ENCODE measurements around the gene PHTF2.
A peak's percentile ranks its signal among the peaks of the same experiment; 100 is the strongest.

Gene PHTF2

DNA sequence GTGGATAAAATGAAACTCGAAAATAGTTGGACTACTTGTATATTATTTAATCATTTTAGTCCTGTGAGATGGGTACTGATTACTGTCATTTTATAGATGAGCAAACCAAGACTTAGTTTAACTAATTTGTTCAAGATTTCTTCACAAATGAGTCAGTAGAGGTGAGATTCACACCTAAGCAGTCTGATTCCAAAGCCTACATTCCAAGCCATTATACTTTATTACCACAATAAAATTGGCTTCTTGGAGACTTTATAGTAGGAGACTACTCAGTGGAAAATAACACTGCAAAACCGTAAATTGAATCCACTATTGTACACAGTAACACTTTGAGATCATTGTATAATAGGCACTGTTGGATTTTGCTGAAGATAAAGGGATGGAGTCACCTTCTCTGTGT lies 2.2 kb downstream of the PHTF2 start:
- no peaks in the 10 kb centered on the region for H3K27me3 Mint-ChIP-seq
- peak overlapping the region; percentile 77 for H3K27ac Mint-ChIP-seq
- H3K4me3 Mint-ChIP-seq: peak overlapping the region; percentile 89
- DNase-seq (ENCODE audit: low spot score in 2 of 2) (no peak), ATAC-seq (ENCODE audit: low read depth) (no peak)
- peaks cover 7% of the 10 kb centered on the region for H3K36me3 Mint-ChIP-seq
- peaks cover 50% of the 10 kb centered on the region for H3K4me1 Mint-ChIP-seq
- peaks cover 2% of the 10 kb centered on the region for H3K9me3 Mint-ChIP-seq

DNA sequence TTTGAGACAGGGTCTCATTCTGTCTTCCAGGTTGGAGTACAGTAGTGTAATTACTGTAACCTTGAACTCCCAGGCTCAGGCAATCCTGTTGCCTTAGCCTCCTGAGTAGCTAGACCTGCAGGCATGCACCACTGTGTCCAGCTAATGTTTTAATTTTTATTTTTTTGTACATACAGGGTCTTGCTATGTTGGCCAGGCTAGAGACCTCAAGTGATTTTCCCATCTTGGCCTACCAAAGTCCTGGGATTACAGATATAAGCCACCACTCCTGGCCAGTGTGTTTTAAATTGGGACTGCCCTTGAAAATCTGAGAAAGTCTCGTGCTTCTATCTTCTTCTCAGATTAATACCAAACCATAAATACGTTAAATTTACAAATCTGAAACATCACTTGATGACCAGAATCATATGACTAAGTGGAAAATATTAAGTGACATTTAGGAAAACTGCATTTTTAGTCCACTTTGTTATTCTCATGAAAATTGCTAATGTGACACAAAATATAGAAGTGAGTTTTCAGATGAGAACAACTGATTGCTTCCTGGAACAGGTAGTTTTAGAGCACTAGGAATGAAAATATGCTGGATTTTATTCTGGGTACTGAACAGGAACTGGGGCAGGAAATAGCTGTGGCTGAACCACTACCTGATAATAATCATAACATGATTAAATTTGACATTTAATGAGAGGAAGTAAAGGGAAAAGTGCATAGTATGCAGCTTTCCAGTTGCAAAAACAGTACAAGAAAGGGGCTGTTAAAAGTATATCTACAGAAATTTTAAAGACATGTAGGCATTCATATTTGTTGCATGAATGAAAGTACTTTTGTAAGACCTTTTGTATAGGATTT lies 4.2 kb downstream of the PHTF2 start:
- Mint-ChIP-seq H3K36me3 (peaks cover 19% of the 10 kb centered on the region), H3K4me3 (peak overlapping the region; percentile 63), H3K4me1 (peaks cover 37% of the 10 kb centered on the region), H3K27ac (peak overlapping the region; percentile 77), H3K27me3 (no peaks in the 10 kb centered on the region), H3K9me3 (peaks cover 11% of the 10 kb centered on the region)
- ATAC-seq (ENCODE audit: low read depth) (no peak), DNase-seq (ENCODE audit: low spot score in 2 of 2) (no peak)

DNA sequence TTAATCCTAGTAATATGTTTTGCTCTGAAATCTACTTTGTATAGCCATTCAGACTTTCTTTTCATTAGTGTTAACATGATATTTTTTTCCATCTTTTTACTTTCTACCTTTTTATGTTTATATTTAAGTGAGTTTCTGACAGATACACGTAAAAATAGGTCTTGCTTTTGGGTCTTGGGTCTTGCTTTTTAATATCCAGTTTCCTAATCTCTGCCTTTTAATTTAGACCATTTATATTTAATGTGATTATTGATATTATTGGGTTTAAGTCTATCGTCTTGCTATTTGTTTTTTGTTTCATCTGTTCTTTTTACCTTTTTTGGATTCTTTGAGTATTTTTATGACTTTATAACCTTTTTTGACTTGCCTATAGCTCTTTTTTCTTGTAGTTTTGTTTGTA lies 7.9 kb downstream of the PHTF2 start:
- H3K27ac Mint-ChIP-seq: no peak overlapping the region
- H3K9me3 Mint-ChIP-seq: peaks cover 14% of the 10 kb centered on the region
- peaks cover 35% of the 10 kb centered on the region for H3K4me1 Mint-ChIP-seq

DNA sequence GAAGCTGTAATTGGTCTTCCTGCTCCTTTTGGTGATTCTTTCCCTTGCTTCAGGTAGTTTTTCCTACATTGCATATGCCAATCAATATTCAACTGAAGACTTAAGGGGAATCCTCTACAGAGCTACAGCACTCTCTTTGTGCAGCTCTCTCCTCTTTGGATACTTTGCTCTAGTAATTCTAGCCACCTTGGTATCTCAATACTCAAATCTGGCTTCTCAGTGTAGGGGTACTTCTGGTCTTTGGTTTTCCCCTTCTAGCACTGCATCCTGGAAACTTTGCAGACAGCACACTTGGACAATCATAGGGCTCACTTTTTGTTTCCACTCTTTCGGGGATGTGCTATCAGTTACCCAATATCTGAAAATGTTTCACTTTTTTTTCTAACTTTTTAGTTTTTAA lies 9.9 kb downstream of the PHTF2 start:
- peaks cover 14% of the 10 kb centered on the region for H3K9me3 Mint-ChIP-seq
- H3K4me3 Mint-ChIP-seq: no peak overlapping the region
- peaks cover 31% of the 10 kb centered on the region for H3K36me3 Mint-ChIP-seq
- peaks cover 35% of the 10 kb centered on the region for H3K4me1 Mint-ChIP-seq
- no peak overlapping the region for H3K27ac Mint-ChIP-seq
- no peaks in the 10 kb centered on the region for H3K27me3 Mint-ChIP-seq
- DNase-seq (ENCODE audit: low spot score in 2 of 2) (no peak), ATAC-seq (ENCODE audit: low read depth) (no peak)

More for the DNA sequence above, 7.9 kb downstream of the PHTF2 start:
- no peak for ATAC-seq (ENCODE audit: low read depth)
- H3K36me3 Mint-ChIP-seq: peaks cover 31% of the 10 kb centered on the region
- no peaks in the 10 kb centered on the region for H3K27me3 Mint-ChIP-seq
- no peak overlapping the region for H3K4me3 Mint-ChIP-seq
- no peak for DNase-seq (ENCODE audit: low spot score in 2 of 2)

DNA sequence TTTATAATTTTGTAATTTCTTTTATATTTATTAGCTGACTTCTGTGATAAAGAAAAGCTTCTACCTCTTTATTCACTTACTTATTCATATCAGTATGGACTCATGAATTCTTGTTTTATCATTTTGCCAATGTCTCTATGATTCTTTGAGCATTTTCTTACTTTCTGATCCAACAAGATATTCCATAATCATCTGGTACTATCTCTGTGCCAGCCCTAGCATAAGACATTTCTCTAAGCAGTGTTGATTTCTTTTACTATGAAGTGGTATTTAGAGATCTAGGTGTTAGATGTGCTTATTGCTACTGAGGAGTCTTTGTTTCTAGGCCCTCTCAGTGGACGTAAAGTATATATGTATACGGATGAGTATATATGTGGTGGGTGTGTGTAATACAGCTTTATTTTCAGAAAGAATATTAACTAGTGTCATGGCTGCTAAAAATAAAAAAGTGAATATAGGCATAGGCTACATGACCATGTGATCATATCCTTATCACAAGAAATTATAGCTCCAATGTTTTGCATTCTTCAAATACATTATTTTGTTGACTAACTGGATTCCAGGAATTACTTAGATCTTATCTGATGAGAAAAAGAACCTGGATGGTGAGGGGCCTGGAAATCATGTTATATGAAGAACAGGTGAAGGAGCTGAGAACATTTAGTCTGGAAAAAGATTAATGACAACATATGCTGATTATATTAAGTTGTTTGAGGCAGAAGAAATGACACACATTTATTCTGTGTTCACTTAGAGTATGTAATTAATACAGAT lies 13.1 kb downstream of the PHTF2 start:
- Mint-ChIP-seq H3K36me3 (peaks cover 23% of the 10 kb centered on the region), H3K27me3 (no peaks in the 10 kb centered on the region), H3K4me3 (no peak overlapping the region), H3K4me1 (peaks cover 33% of the 10 kb centered on the region), H3K9me3 (peaks cover 13% of the 10 kb centered on the region), H3K27ac (no peak overlapping the region)
- no peak for DNase-seq (ENCODE audit: low spot score in 2 of 2)
- ATAC-seq (ENCODE audit: low read depth): no peak

DNA sequence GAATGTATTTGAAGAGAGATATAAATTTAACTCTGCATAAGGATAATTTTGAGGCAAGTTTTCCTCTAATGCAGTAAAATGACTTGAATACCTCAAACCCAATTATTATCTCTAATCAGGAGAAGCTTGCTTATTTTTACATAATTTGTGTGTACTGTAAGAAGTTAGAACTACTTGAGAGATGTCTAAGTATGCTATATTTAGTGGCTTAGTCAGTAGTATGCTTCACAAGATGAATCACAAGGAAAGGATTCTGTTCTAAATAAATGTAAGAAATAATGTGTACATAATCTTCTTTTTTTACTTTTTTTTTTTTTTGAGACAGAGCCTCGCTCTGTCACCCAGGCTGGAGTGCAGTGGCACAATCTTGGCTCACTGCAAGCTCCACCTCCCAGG lies 13.7 kb downstream of the PHTF2 start:
- Mint-ChIP-seq H3K27me3 (no peaks in the 10 kb centered on the region), H3K36me3 (peaks cover 26% of the 10 kb centered on the region), H3K4me1 (peaks cover 36% of the 10 kb centered on the region), H3K4me3 (no peak overlapping the region), H3K9me3 (peaks cover 16% of the 10 kb centered on the region), H3K27ac (peak overlapping the region; percentile 57)
- DNase-seq (ENCODE audit: low spot score in 2 of 2) (no peak), ATAC-seq (ENCODE audit: low read depth) (no peak)

DNA sequence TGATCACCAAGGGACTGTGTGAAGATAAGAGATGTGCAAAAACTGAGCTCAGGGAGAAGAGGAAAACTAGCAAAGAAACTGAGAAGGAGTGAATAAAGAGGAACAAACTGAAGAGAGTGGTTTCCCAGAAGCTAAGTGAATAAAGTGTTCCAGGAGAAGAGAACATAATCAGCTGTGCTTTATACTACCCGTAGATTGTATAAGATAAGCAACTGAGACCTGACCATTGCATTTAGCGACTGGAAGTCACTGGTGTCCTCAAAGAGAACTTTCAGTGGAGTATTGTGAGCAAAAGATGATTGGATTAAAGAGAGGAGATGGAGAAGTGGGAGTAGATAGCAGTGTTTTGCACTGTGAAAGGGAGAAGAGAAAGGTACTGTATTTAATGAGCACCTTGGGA lies 14.6 kb downstream of the PHTF2 start:
- H3K9me3 Mint-ChIP-seq: peaks cover 12% of the 10 kb centered on the region

DNA sequence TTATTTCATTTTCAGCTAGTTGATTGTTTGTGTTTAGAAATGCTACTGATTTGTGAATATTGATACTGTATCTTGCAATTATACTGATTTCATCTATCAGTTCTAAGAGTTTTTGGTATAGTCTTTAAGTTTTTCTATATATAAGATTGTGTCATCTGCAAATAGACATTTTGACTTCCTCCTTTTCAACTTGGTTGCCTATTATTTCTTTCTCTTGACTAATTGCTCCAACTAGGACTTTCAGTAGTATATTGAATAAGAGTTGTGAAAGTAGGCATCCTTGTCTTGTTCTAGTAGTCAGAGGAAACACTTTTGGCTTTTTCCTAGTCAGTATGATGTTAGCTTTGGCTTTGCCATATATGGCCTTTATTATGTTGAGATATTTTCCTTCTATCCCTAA lies 20.4 kb downstream of the PHTF2 start:
- Mint-ChIP-seq H3K9me3 (peaks cover 32% of the 10 kb centered on the region), H3K27ac (peak overlapping the region; percentile 23), H3K36me3 (peaks cover 52% of the 10 kb centered on the region), H3K27me3 (no peaks in the 10 kb centered on the region), H3K4me1 (peaks cover 34% of the 10 kb centered on the region), H3K4me3 (no peak overlapping the region)
- DNase-seq (ENCODE audit: low spot score in 2 of 2) (no peak), ATAC-seq (ENCODE audit: low read depth) (no peak)

More for the DNA sequence above, 14.6 kb downstream of the PHTF2 start:
- Mint-ChIP-seq H3K27ac (peak overlapping the region; percentile 57), H3K4me1 (peaks cover 36% of the 10 kb centered on the region), H3K27me3 (no peaks in the 10 kb centered on the region), H3K36me3 (peaks cover 26% of the 10 kb centered on the region), H3K4me3 (peak overlapping the region; percentile 8)
- DNase-seq (ENCODE audit: low spot score in 2 of 2) (no peak), ATAC-seq (ENCODE audit: low read depth) (peak; percentile 27)

DNA sequence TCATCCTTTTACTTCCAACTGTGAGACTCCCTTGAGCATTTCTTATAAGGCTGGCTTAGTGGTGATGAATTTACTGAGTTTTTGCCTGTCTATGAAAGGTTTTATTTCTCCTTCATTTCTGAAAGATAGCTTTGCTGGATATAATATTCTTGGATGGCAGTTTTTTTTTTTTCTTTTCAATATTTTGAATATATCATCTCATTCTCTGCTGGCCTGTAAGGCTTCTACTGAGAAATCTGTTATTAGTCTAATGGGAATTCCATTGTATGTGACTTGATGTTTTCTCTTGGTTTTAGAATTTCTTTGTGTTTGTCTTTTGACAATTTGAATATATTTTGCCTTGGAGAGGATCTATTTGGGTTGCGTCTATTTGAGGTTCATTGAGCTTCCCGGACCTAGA lies 22.4 kb downstream of the PHTF2 start:
- DNase-seq (ENCODE audit: low spot score in 2 of 2): no peak
- no peaks in the 10 kb centered on the region for H3K27me3 Mint-ChIP-seq
- H3K27ac Mint-ChIP-seq: peak overlapping the region; percentile 87
- H3K36me3 Mint-ChIP-seq: peaks cover 56% of the 10 kb centered on the region
- peaks cover 36% of the 10 kb centered on the region for H3K9me3 Mint-ChIP-seq
- no peak for ATAC-seq (ENCODE audit: low read depth)
- peak overlapping the region; percentile 24 for H3K4me3 Mint-ChIP-seq
- peaks cover 35% of the 10 kb centered on the region for H3K4me1 Mint-ChIP-seq

DNA sequence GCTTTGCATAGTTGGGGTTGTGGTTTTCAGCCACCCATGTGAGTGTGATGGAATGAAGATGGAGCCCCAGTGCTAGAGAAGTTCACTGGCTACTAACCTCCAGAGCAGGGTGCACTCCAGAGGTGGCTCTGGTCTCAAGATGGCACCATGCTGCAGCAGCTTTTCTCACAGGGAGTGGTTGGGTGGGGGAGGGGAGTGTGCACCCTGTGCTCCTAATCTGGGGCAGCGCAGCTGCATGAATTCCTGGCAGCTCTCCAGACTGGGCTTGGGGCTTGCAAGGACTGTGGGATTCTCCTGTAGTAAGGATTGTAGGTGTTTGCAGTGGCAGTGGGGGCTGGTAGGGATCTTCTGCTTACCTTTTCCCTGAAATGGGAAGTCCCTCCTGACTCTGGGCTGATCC lies 23.7 kb downstream of the PHTF2 start:
- H3K4me3 Mint-ChIP-seq: peak overlapping the region; percentile 49
- H3K27ac Mint-ChIP-seq: no peak overlapping the region
- peaks cover 33% of the 10 kb centered on the region for H3K9me3 Mint-ChIP-seq
- peaks cover 50% of the 10 kb centered on the region for H3K36me3 Mint-ChIP-seq
- no peaks in the 10 kb centered on the region for H3K27me3 Mint-ChIP-seq
- H3K4me1 Mint-ChIP-seq: peaks cover 36% of the 10 kb centered on the region
- DNase-seq (ENCODE audit: low spot score in 2 of 2) (no peak), ATAC-seq (ENCODE audit: low read depth) (no peak)

DNA sequence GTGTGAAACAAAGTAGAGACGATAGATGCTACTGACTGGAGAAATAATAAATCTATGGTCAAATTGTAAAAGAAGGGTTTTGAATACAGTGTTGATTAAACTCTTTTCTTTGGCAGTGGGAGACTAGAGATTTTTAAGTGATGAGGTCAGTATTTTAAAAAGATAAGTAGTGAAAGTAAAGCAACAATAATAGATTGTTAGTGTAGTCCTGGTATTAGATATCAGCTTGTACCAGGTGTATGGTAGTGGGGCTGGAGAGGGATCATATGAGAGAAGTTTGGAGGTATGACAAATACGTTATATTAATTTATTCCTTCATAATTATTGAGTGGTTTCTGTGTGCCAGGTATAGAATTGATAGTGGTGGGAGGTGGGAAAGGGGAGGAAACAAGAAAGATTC lies 25.2 kb downstream of the PHTF2 start:
- Mint-ChIP-seq H3K27me3 (no peaks in the 10 kb centered on the region), H3K27ac (peak overlapping the region; percentile 90), H3K9me3 (peaks cover 30% of the 10 kb centered on the region), H3K4me1 (peaks cover 36% of the 10 kb centered on the region), H3K4me3 (peak overlapping the region; percentile 70), H3K36me3 (peaks cover 39% of the 10 kb centered on the region)
- no peak for DNase-seq (ENCODE audit: low spot score in 2 of 2)
- ATAC-seq (ENCODE audit: low read depth): peak; percentile 31

DNA sequence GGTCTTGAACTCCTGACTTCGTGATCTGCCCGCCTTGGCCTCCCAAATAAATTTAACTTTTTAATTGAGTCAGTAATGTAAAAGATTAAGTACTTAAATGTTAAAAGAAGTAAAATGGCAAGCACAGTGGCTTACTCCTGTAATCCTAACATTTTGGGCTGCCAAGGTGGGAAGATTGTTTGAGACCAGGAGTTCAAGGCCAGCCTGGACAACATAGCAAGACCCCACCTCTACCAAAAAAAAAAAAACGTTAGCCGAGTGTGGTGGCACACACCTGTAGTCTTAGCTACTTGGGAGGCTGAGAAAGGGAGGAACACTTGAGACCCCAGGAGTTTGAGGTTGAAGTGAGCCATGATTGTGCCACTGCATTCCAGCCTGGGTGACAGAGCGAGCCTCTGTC lies 26.1 kb downstream of the PHTF2 start:
- Mint-ChIP-seq H3K27ac (peak overlapping the region; percentile 90), H3K27me3 (no peaks in the 10 kb centered on the region), H3K4me1 (peaks cover 30% of the 10 kb centered on the region), H3K36me3 (peaks cover 32% of the 10 kb centered on the region), H3K4me3 (no peak overlapping the region), H3K9me3 (peaks cover 23% of the 10 kb centered on the region)
- DNase-seq (ENCODE audit: low spot score in 2 of 2): no peak
- ATAC-seq (ENCODE audit: low read depth): no peak

DNA sequence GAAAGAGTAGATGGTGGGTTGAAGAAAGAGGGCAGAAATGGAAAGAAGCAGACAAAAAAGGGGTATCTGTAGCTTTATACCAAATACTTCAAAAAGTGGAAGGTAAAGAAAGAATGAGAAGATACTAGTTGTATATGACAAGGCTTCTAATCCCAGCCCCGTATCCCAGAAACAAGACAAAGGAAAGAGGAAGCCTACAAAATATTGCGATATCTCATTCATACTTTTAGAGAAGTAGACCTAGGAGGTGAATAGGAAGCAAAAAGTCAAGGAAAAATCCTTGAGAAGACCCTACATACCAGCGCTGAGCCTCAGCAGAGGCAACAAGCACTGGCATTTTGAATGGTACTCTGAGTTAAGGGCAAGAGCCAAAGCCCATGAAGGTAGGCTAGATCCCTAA lies 26.6 kb downstream of the PHTF2 start:
- Mint-ChIP-seq H3K9me3 (peaks cover 21% of the 10 kb centered on the region), H3K4me3 (no peak overlapping the region), H3K27me3 (no peaks in the 10 kb centered on the region), H3K27ac (peak overlapping the region; percentile 90), H3K36me3 (peaks cover 27% of the 10 kb centered on the region), H3K4me1 (peaks cover 32% of the 10 kb centered on the region)
- ATAC-seq (ENCODE audit: low read depth) (no peak), DNase-seq (ENCODE audit: low spot score in 2 of 2) (no peak)

DNA sequence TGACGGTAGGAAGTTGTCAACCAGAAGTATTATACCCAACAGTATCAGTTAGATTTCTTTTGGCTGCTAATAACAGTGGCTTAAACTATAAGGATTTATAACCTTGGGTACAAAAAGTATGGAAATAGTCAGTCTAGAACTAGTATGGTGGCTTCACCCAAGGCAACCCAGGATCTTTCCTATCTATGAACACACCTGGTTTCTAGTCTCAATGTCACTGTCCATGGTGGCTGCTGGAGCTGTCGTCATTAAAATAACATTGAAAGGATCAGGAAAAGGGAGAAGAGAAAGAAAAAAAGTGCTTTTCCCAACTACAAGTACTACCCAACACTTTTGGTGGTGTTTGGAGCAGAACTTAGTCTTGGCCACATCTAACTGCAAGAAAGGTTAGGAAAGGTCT lies 27.7 kb downstream of the PHTF2 start:
- peaks cover 18% of the 10 kb centered on the region for H3K36me3 Mint-ChIP-seq
- H3K4me3 Mint-ChIP-seq: peak overlapping the region; percentile 30
- H3K9me3 Mint-ChIP-seq: peaks cover 14% of the 10 kb centered on the region
- H3K4me1 Mint-ChIP-seq: peaks cover 37% of the 10 kb centered on the region
- H3K27ac Mint-ChIP-seq: peak overlapping the region; percentile 69
- H3K27me3 Mint-ChIP-seq: no peaks in the 10 kb centered on the region
- DNase-seq (ENCODE audit: low spot score in 2 of 2) (no peak), ATAC-seq (ENCODE audit: low read depth) (no peak)

Measured in memory B cell (primary cell).